WTC11 (cell line): ENCODE results near the gene LARGE1. TPM values are rescaled to one million over a fixed set of nuclear protein-coding genes. Genes with fewer than 3 reads are reported as not detected.

Experiments
- ATAC-seq: fragments of 200-7000 bp; cut with Tn5 transposase; 2 replicates; pipeline ENCODE4 v1.10.0; 2021; ENCODE audit warnings: mild to moderate bottlenecking, moderate library complexity
- CTCF ChIA-PET: fragments of 300-600 bp; sonication (Branson Sonifier 250); formaldehyde crosslinking; loops from one replicate; lab custom pipeline; 2021; ENCODE audit warnings: antibody characterized with exemption; lab: Charles Lee
- POLR2A ChIA-PET: fragments of 350-600 bp; sonication (Branson Sonifier 250); formaldehyde crosslinking; loops from one replicate; lab custom pipeline; 2021; ENCODE audit warnings: antibody characterized with exemption; lab: Charles Lee
- DNase-seq: peaks from one replicate; pipeline ENCODE4 v3.0.0; 2021; ENCODE audit warnings: low spot score
- H3K27ac Mint-ChIP-seq: 2 replicates; pipeline ENCODE4 v1.8.0; 2021; ENCODE audit warnings: mixed read lengths
- H3K27me3 Mint-ChIP-seq: 2 replicates; pipeline ENCODE4 v1.8.0; 2021; ENCODE audit warnings: low read depth, mild to moderate bottlenecking, moderate library complexity, mixed read lengths
- H3K36me3 Mint-ChIP-seq: 2 replicates; pipeline ENCODE4 v1.8.0; 2021; ENCODE audit warnings: mixed read lengths
- H3K4me1 Mint-ChIP-seq: 2 replicates; pipeline ENCODE4 v1.8.0; 2022; ENCODE audit warnings: mixed read lengths
- H3K4me3 Mint-ChIP-seq: 2 replicates; pipeline ENCODE4 v1.8.0; 2021; ENCODE audit warnings: mild to moderate bottlenecking, moderate library complexity, mixed read lengths
- H3K9me3 Mint-ChIP-seq: 2 replicates; pipeline ENCODE4 v1.8.0; 2021; ENCODE audit warnings: mixed read lengths
- ATF2 ChIP-seq: sonication (generic); formaldehyde crosslinking; IDR thresholded peaks from 2 replicates; pipeline ENCODE4 v1.8.1; 2022; ENCODE audit warnings: low read depth, missing genetic modification reagents, borderline replicate concordance
- ATF6 ChIP-seq: sonication (generic); formaldehyde crosslinking; IDR thresholded peaks from 2 replicates; pipeline ENCODE4 v1.8.1; 2023; ENCODE audit warnings: mild to moderate bottlenecking, missing genetic modification reagents
- CBFB ChIP-seq: sonication (generic); formaldehyde crosslinking; IDR thresholded peaks from 2 replicates; pipeline ENCODE4 v1.8.1; 2022; ENCODE audit warnings: mild to moderate bottlenecking, low read depth, missing genetic modification reagents
- CDX4 ChIP-seq: fragments of 250-450 bp; sonication (Bioruptor Pico); IDR thresholded peaks from 2 replicates; pipeline ENCODE4 v1.9.0; 2021; ENCODE audit warnings: moderate library complexity, mild to moderate bottlenecking, inconsistent platforms, borderline replicate concordance
- CREM ChIP-seq: sonication (generic); formaldehyde crosslinking; IDR thresholded peaks from 2 replicates; pipeline ENCODE4 v1.8.1; 2022; ENCODE audit warnings: mild to moderate bottlenecking, missing genetic modification reagents, moderate library complexity
- ELF4 ChIP-seq: sonication (generic); formaldehyde crosslinking; IDR thresholded peaks from 2 replicates; pipeline ENCODE4 v1.8.1; 2022; ENCODE audit warnings: low read depth, mild to moderate bottlenecking, moderate library complexity, missing genetic modification reagents
- EMX1 ChIP-seq: fragments of 250-450 bp; sonication (Bioruptor Pico); IDR thresholded peaks from 2 replicates; pipeline ENCODE4 v1.8.0; 2021; ENCODE audit warnings: mild to moderate bottlenecking
- FOXJ3 ChIP-seq: sonication (generic); formaldehyde crosslinking; IDR thresholded peaks from 2 replicates; pipeline ENCODE4 v1.9.0; 2021; ENCODE audit warnings: missing genetic modification reagents, mild to moderate bottlenecking, borderline replicate concordance
- GRHL2 ChIP-seq: fragments of 250-450 bp; sonication (Bioruptor Pico); IDR thresholded peaks from 2 replicates; pipeline ENCODE4 v1.8.0; 2022; ENCODE audit warnings: mild to moderate bottlenecking, moderate library complexity; ENCODE audit not compliant: insufficient replicate concordance, severe bottlenecking
- GTF2I ChIP-seq: fragments of 250-450 bp; sonication (Bioruptor Pico); conservative IDR thresholded peaks from 2 replicates; pipeline ENCODE4 v1.4.0; 2021; ENCODE audit warnings: mild to moderate bottlenecking
- HMGXB4 ChIP-seq: sonication (generic); formaldehyde crosslinking; IDR thresholded peaks from 2 replicates; pipeline ENCODE4 v1.8.1; 2023; ENCODE audit warnings: mild to moderate bottlenecking, moderate library complexity, missing genetic modification reagents
- JAZF1 ChIP-seq: fragments of 250-450 bp; sonication (Bioruptor Pico); IDR thresholded peaks from 2 replicates; pipeline ENCODE4 v1.9.0; 2021; ENCODE audit warnings: moderate library complexity, mild to moderate bottlenecking, inconsistent platforms
- JUN ChIP-seq: sonication (generic); formaldehyde crosslinking; IDR thresholded peaks from 2 replicates; pipeline ENCODE4 v1.8.0; 2023; ENCODE audit warnings: mild to moderate bottlenecking, missing genetic modification reagents
- KAT7 ChIP-seq: sonication (generic); formaldehyde crosslinking; IDR thresholded peaks from 2 replicates; pipeline ENCODE4 v1.8.1; 2023; ENCODE audit warnings: missing genetic modification reagents, mild to moderate bottlenecking, borderline replicate concordance
- MAX ChIP-seq: sonication (generic); formaldehyde crosslinking; IDR thresholded peaks from 2 replicates; pipeline ENCODE4 v1.8.0; 2022; ENCODE audit warnings: mild to moderate bottlenecking, missing genetic modification reagents
- NR2C2 ChIP-seq: sonication (generic); formaldehyde crosslinking; IDR thresholded peaks from 2 replicates; pipeline ENCODE4 v1.8.0; 2022; ENCODE audit warnings: mild to moderate bottlenecking, missing genetic modification reagents
- NR3C1 ChIP-seq: sonication (generic); formaldehyde crosslinking; conservative IDR thresholded peaks from 2 replicates; pipeline ENCODE4 v1.8.1; 2023; ENCODE audit warnings: low read depth, mild to moderate bottlenecking, missing genetic modification reagents
- PRRX2 ChIP-seq: fragments of 250-450 bp; sonication (Bioruptor Pico); IDR thresholded peaks from 2 replicates; pipeline ENCODE4 v1.8.0; 2021; ENCODE audit warnings: mild to moderate bottlenecking
- SOX15 ChIP-seq: fragments of 250-450 bp; sonication (Bioruptor Pico); IDR thresholded peaks from 2 replicates; pipeline ENCODE4 v1.9.0; 2021; ENCODE audit warnings: mild to moderate bottlenecking
- TEAD1 ChIP-seq: sonication (generic); formaldehyde crosslinking; IDR thresholded peaks from 2 replicates; pipeline ENCODE4 v1.8.0; 2022; ENCODE audit warnings: mild to moderate bottlenecking, missing genetic modification reagents
- USF1 ChIP-seq: sonication (generic); formaldehyde crosslinking; IDR thresholded peaks from 2 replicates; pipeline ENCODE4 v1.8.0; 2022; ENCODE audit warnings: mild to moderate bottlenecking, missing genetic modification reagents
- ZBTB43 ChIP-seq: sonication (generic); formaldehyde crosslinking; IDR thresholded peaks from 2 replicates; pipeline ENCODE4 v1.8.1; 2023; ENCODE audit warnings: mild to moderate bottlenecking, missing genetic modification reagents
- ZNF396 ChIP-seq: fragments of 250-450 bp; sonication (Bioruptor Pico); IDR thresholded peaks from 2 replicates; pipeline ENCODE4 v1.8.0; 2021; ENCODE audit warnings: mild to moderate bottlenecking, moderate library complexity, borderline replicate concordance
- ZNF425 ChIP-seq: fragments of 250-450 bp; sonication (Bioruptor Pico); conservative IDR thresholded peaks from 2 replicates; pipeline ENCODE4 v1.9.0; 2021; ENCODE audit warnings: mild to moderate bottlenecking
- ZSCAN18 ChIP-seq: fragments of 250-450 bp; sonication (Bioruptor Pico); IDR thresholded peaks from 2 replicates; pipeline ENCODE4 v2.1.2; 2022; ENCODE audit warnings: mild to moderate bottlenecking, moderate library complexity
- total RNA-seq: library from RNA; stranded (reverse); gene quantifications from 3 replicates; pipeline ENCODE4 v1.2.3, GENCODE V29; 2021

The LARGE1 gene
- total RNA-seq, 1 experiment from 2014 or later = 72.6 TPM

- H3K27ac Mint-ChIP-seq = peak overlapping the region; percentile 36; the same call in 1 of the 2 replicates
- ATAC-seq (no peak), DNase-seq (peak; percentile 58)
- no peaks in the 10 kb centered on the region for H3K9me3 Mint-ChIP-seq
- ChIA-PET CTCF (interaction anchor here (0.6 to 2.3 kb wide), 9 partner anchors 10 to 1231 kb away, joined by 3 to 12 read pairs (median 4); no protein-coding TSS in a partner anchor), POLR2A (interaction anchor here (0.7 kb wide), 1 partner anchor 70 kb away, joined by 7 read pairs; no protein-coding TSS in a partner anchor)
- peak overlapping the region; percentile 80 for H3K4me3 Mint-ChIP-seq
- H3K27me3 Mint-ChIP-seq = peaks cover 8% of the 10 kb centered on the region
- no peaks in the 10 kb centered on the region for H3K36me3 Mint-ChIP-seq
- H3K4me1 Mint-ChIP-seq = peaks cover 63% of the 10 kb centered on the region
- no peak for TF ChIP-seq ZNF396
- TF ChIP-seq GRHL2 = no peak
- TF ChIP-seq FOXJ3 (CRISPR knock-in tag) = no peak
- no peak for TF ChIP-seq ATF2 (CRISPR knock-in tag)
- no peak for TF ChIP-seq CREM (CRISPR knock-in tag)
- no peak for TF ChIP-seq NR3C1
- TF ChIP-seq JAZF1 (CRISPR knock-in tag) = no peak
- TF ChIP-seq SOX15 = no peak
- no peak for TF ChIP-seq ZBTB43 (CRISPR knock-in tag)
- no peak for TF ChIP-seq GTF2I (CRISPR knock-in tag)
- TF ChIP-seq ELF4 = no peak
- TF ChIP-seq HMGXB4 = peak; percentile 48; the same call in 1 of the 2 replicates
- TF ChIP-seq CDX4 (CRISPR knock-in tag) = no peak
- no peak for TF ChIP-seq PRRX2 (CRISPR knock-in tag)
- no peak for TF ChIP-seq EMX1 (CRISPR knock-in tag)
- no peak for TF ChIP-seq ZNF425 (CRISPR knock-in tag)
- no peak for TF ChIP-seq KAT7
- TF ChIP-seq NR2C2 (CRISPR knock-in tag) = no peak
- TF ChIP-seq MAX = 0 out of 2 replicates have a peak, but pooled peaks have one; percentile 31
- TF ChIP-seq ATF6 = no peak
- TF ChIP-seq TEAD1 (CRISPR knock-in tag) = 0 out of 2 replicates have a peak, but pooled peaks have one; percentile 25
- peak; percentile 63; the same call in 1 of the 2 replicates for TF ChIP-seq USF1
- TF ChIP-seq ZSCAN18 (CRISPR knock-in tag) = no peak
- TF ChIP-seq JUN = no peak
- TF ChIP-seq CBFB (CRISPR knock-in tag) = no peak
Measured at GRCh38 chr22:33919391-33920196, 682 bp downstream of the LARGE1 start.
